ENCODE data around the gene TRIM24.

- no peak for TF ChIP-seq CTCF (conservative IDR thresholded peaks at IDR 0.05; ENCODE audit: low read length)
- no peak for TF ChIP-seq EZH2phosphoT487 (IDR thresholded peaks at IDR 0.05; ENCODE audit: borderline replicate concordance, low read depth, low read length)
Observed at GRCh38 chr7:138584696-138585095, 124.6 kb downstream of the TRIM24 start.
